Activated CD8-positive, alpha-beta memory T cell treated with anti-CD3 and anti-CD28 coated beads, Interleukin-2, amount 50 U/mL, for 1 hour (primary cell): ENCODE results near the gene EVI5.

Experiments used
- DNase-seq: peaks from one replicate; pipeline ENCODE4 v3.0.0-alpha.2; 2020; ENCODE audit errors: extremely low read depth

Gene EVI5

GRCh38 chr1:92459871-92460320, 325.0 kb downstream of the EVI5 start:
- no peak for DNase-seq
